ENCODE data around the gene OR5K3.
"Not testable (repeated sequence)": the region's sequence is repeated elsewhere in the genome, so short reads cannot be mapped to it uniquely, and the experiment has no call there.

Gene OR5K3, protein sequence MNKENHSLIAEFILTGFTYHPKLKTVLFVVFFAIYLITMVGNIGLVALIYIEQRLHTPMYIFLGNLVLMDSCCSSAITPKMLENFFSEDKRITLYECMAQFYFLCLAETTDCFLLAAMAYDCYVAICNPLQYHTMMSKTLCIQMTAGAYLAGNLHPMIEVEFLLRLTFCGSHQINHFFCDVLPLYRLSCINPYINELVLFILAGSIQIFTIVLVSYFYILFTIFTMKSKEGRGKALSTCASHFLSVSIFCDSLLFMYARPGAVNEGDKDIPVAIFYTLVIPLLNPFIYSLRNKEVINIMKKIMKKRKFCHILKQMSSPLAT

DNA sequence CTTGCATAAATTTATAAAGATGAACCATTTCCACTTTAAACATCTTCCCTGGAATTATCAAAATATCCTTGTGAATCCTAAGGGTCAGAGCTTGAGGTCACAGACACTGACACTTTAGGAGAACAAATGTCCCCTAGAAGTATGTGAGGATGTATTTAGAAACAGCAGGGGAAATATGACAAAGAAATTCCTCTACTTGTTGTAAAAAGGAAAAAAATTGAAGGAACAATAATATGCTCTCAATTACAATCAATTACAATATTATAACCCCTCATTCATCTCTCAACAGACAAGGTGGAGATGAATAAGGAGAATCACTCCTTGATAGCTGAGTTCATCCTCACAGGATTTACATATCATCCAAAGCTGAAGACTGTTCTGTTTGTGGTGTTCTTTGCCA, at the start of gene OR5K3:
TSS of gene OR5K3 (plus strand) at position 301 of the 400 bp plus-strand sequence. CDS start at position 301, 0 bp downstream.
- no peak for DNase-seq

DNA sequence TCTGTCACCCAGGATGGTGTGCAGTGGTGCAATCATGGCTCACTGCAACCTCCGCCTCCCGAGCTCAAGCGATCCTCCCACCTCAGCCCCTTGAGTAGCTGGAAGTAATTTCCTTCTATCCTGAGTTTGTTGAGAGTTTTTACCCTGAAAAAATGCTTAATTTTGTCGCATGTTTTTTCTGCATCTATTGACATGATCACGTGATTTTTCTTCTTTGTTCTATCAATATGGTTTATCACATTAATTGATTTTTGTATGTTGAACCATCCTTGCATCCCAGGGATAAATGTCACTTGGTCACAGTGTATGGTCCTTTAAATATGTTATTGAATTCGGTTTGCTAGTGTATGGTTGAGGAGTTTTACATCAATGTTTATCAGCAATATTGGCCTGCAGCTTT, 48.7 kb upstream of the OR5K3 start:
- DNase-seq, result no peak

DNA sequence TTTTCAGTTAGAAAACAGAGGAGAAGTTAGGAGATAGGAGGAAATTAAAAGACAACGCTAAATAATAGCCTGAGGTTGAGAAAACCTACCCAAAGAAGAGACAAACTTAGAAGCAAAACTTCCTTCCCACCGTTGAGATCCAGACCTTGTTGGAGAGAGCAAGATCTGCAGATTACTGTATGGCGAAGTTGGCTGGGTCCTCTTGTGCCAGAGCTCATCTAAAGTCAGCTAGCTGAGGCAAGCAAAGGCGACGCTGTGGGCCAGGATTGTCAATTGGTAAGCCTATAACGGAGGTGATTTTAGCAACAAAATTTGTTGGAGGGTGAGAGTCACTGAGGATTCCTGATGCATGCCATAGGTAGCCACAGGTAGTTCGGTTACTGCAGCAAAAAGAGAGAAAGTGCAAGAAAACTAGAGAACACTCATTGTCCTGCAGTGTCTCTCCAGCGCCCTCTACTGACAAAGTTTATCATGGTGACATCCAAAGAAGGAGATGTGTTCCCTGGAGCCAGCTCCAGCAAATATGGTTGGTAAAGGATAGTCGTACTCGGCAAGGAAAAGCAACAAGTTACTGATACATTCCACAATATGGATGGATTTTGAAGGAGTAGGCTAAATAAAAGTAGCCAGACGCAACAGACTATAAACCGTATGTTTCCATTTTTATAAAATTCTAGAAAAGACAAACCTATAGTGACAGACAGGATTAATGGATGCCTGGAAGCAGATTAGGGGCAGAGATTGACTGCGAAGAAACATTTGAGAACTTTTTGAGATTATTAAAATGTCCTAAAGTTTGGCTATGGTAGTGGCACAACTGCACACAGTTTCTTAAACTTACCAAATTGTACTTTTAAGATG, 46.6 kb upstream of the OR5K3 start:
- no peak for DNase-seq

DNA sequence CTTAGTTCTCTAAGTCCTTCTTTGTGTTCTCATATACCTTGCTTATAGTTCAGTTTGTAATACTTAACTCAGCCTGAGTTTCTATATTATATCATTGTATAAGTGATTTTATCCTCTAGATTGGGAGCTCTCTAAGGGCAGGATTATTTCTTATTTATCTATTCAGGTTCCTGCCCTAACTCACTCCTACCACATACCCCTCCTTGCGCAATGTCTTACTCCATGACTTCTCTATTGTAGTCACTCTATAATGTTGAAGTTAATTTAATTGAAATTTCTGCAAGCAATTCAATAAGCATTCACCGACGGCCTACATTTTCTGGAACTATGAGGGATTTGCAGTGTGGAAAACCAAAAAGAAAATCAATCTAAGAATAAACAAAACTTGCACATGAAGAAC, 40.4 kb upstream of the OR5K3 start:
- DNase-seq, result no peak

DNA sequence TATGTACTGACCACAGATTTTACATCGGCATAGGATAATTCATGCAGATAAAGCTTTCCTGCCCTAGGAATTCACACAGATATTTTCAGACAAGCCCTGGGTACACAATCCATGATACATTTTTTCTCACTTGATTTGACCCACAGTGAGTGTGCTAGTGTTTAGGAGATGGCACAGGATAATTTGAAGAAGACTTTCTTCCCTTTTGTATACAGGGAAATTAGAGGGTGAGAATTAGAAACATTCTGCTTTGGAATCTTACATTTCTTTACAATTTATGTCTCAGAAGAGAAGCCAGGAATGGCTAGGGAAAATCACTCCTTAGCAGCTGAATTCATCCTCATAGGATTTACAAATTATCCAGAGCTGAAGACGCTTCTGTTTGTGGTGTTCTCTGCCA, 36.9 kb upstream of the OR5K3 start, which contains the start of gene OR5K4:
TSS of gene OR5K4 (plus strand) at position 301 of the 400 bp plus-strand sequence. CDS start at position 301, 0 bp downstream.
- DNase-seq, result no peak

DNA sequence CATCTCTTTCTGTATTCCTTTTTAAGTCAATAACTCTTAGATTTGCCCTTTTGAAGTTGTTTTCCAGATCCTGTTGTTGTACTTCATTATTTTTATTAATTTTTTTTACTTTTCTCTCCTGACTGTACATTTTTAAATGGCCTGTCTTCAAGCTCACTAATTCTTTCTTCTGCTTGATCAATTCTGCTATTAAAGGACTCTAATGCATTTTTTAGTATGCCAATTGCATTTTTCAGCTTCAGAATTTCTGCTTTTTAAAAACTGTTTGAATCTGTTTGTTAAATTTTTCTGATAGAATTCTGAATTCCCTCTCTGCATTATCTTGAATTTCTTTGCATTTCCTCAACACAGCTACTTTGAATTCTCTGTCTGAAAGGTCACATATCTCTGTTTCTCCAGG, 31.2 kb upstream of the OR5K3 start:
- DNase-seq, result no peak

DNA sequence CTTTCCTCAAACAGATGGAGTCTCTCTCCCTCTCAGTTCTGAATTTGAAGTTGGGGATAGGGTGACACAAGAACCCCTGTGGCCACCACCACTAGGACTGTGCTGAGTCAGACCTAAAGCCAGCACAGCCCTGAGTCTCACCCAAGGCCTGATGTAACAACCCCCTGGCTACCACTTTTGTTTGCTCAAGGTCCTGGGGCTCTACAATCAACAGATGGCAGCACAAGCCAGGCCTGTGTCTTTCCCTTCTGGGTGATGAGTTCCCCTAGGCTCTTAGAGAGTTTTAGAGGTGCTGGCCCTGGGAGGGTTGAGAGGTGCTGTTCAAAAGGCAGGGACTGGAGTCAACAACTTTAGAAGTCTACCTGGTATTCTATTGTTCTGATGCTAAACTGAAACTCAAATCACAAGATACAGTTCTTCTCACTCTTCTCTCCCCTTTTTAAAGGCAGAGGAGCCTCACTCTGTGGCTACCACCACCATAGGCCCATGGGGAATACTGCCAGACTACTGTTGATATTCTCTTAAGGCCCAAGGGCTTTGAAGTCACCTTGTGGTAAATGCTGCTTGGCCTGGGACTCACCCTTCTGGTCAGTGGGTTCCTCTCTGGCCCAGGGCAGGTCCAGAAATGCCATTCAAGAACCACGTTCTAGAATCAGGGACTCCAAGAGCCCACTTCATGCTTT, 30.3 kb upstream of the OR5K3 start:
- no peak for DNase-seq

DNA sequence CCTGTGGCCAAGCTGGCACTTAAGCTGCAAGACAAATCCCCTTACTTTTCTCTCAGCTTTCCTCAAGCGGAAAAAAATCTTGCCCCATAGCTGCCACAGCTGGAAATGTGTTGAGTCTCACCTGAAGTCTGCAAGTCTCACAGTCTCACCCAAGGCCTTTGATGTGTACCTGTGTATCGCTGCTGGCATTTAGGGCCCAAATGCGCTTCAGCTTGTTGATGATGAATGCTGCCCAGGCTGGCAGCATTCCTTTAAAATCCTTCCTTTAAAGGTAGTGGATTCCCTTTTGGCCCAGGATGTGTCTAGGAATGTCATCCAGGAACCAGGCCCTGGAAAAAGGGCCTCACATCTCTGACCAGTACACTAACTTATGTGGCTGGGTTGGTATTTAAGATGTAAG, 29.8 kb upstream of the OR5K3 start:
- no peak for DNase-seq

DNA sequence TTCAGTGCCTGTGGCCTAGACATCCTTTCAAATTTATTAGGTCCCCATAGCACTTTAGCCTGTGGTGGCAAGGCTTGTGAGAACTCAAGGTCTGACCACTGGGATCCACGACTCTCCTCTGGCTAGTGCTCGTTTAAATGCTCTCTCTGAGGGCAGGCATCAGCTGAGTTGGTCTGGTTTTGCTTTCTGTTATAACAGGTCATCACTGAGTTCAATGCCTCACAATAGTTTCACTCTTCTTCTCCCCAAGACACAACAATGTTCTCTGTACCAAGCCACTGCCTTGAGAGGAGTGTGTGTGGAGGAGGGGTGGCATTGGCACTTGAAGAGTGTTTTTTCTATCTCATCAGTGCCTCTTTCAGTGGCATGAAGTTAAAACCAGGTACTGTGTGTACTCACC, 29.2 kb upstream of the OR5K3 start:
- no peak for DNase-seq

DNA sequence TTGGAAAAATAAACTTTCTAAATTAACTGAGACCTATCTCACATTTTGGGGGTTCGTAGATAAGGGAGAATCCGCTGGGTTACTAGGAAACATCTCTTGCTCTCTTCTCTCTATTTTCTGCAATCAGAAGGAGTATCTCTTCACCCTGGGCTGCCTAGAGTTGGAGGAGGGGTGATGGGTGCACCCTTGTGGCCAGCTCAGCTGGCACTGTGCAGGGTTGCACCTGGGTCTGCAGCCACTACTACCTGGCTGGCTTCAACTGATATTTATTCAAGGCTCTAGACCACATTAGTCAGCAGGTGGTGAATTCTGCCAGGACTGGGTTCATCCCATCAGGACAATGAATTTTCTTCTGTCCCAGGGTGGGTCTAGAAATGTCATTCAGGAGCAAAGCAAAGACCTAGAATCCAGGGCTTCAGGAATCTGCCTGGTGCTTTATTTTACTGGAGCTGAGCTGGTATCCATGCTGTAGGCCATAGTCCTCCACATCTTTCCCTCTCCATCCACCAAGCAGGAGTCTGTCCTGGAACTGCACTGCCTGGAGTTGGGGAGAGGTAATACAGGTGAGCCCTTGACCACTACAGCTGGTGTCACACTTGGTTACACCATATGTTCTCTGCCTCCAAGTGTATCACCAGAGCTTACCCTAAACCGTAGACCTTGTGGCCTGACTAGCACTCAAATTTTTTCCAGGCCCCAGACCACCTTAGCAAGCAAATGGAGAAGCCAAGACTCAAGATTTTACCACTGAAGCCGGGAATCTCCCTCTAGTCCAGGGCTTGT, 22.8 kb upstream of the OR5K3 start:
- no peak for DNase-seq

DNA sequence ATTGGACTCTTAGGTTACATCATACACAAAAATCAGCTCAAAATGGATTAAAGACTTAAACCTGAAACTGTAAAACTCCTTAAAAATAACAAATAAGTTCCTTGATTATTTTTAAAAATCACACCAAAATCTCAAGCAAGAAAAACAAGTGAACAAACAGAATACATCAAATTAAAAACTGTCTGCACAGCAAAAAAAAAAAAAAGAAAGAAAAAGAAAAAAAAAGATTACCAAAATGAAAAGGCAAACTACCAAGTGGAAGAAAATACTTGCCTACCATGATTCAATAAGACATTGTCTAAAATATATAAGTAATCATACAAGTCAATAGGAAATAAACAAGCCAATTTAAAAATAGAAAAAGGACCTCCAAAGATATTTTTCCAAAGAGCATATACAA, 19.3 kb upstream of the OR5K3 start:
- no peak for DNase-seq

DNA sequence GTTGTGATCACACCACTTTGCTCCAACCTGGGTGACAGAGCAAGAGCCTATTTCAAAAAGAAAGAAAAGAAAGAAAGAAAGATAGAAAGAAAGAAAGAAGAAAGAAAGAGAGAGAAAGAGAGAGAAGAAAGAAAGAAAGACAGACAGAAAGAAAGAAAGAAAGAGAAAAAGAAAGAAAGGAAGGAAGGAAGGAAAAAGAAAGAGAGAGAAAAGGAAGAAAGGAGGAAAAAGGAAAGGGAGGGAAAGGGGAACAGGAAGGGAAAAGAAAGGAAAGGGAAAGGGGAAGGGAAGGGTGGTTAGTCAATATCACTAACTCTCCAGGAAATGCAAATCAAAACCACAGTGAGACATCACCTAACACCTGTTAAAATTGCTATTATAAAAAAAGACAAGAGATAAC, 18.6 kb upstream of the OR5K3 start:
- no peak for DNase-seq

DNA sequence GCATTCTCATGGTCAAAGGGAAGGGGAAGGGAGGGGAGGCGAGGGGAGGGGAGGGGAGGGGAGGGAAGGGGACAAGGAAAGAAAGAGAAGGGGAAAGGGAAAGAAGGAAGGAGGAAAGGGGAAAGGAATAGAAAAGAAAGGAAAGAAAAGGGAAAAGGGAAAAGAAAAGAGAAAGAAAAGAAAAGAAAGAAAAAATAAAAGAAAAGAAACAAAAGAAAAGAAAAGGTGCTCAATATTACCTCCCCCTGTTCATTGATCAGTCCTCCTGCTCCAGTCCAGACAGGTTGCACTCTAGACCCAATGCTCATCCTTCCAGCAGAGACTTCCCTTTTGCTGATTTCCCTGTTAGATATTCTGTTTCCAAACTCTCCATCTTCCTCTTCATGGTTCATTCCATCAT, 18.0 kb upstream of the OR5K3 start:
- no peak for DNase-seq

DNA sequence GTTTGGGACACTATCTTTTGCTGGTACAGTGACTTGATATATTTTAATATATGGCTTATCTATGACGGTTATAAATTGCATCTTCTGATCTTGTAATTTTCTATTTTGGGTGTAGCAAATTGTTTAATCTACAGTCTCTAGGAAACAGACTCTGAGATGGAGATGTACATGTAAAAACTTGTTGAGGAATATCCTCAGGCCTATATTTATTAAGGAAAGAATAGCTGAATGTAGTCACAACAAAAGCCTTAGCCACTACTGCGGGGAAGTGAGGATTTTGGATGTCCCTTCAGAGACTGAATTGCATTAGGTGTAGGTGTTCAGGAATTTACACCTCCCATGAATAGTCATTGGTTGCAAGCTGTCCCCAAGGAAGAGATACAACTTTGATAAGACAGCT, 13.8 kb upstream of the OR5K3 start:
- no peak for DNase-seq

DNA sequence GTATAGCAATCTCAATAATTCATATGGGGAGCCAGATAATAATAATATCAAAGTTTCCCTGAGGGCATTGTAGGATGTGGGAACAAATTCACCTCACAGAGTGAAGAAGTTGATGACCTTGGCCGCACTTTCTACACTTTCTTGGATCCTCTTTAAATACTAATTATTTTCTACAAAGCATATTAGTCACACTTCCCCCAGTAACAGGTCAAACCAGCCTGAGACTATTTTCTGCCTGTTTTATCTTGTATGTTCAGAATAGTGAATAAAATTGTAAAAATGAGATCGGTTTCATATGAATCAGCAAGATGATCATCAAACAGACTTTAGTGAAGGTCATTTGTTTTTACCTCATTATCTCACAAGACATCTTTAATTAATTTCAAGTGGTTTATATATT, 2.3 kb upstream of the OR5K3 start:
- no peak for DNase-seq

DNA sequence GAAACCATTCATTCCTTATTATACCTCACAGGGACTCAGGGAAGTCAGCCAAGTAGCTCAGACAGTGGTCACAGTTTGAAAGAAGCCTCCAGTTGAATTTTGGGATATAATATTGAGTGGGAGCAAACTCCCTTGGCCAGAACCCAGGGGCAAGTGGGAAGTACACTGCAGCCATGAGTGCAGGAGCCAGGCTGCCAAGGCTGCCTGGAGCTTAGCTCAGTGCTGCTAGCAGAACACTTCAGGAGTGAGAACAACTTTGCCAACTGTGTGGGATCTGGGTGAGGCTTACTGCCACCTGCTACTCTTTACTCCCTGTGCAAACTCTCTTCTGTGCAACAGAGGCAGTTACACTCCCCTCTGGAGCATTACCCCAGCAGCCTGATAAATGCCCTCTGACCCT, 4.6 kb downstream of the OR5K3 start:
- no peak for DNase-seq

DNA sequence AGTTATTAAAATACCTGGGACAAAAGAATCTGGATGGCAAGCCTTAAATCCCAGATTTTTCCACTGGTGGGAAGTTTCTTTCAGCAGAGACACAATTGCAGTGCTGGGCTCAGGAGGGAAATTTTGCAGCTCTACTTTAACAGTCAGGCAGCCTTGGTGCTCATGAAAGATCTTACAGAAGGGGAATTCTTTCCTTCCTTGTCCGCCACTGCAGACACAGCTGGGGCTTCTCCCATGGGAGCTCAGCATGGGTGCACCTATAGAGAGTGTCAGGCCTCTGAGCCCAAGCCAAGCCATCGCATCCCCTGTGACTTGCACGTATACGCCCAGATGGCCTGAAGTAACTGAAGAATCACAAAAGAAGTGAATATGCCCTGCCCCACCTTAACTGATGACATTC, 6.0 kb downstream of the OR5K3 start:
- DNase-seq, result not testable (repeated sequence)

DNA sequence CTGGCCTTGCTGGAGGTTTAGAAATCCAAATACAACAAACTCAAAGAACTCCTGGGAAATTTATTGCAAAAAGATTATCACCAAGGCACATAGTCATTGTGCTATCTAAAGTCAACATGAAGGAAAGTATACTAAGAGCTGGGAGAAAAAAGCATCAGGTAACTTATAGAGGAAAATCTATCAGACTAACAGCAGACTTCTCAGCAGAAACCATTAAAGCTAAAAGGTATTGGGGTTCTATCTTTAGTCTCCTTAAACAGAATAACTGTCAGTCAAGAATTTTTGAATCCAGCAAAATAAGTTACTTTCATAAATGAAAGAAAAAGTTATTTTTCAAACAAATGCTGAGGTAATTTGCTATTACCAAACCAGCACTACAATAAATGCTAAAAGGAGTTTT, 8.0 kb downstream of the OR5K3 start:
- no peak for DNase-seq

DNA sequence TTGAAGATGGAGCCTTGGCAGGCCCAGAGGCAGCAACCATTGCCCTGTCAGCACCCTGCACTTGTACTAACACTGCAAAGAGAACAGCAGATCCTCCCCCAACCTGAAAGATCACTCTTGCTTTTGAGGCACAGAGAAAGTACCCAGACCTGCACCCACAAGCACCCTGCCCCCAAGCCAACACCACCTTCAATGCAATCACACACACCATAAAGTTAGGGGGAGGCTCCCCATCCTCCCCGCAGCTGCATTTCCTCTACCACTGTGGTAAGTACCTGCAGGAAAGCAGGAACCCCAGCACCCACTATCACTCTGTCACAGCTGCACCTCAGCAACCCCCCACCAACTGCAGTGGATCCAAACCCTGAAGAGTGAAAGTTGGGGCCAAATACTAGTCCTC, 12.0 kb downstream of the OR5K3 start:
- no peak for DNase-seq

DNA sequence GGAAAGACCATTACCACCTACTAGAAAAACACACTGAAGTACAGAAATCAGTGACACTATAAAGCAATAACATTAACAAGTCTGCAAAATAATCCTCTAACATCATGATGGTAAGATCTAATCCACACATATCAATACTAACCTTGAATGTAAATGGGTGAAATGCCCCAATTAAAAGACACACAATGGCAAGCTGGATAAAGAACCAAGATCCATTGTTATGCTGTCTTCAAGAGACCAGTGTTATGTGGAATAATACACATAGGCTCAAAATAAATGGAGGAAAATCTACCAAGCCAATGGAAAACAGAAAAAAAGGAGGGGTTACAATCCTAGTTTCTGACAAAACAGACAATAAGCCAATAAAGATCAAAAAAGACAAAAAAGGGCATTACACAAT, 13.5 kb downstream of the OR5K3 start:
- no peak for DNase-seq

DNA sequence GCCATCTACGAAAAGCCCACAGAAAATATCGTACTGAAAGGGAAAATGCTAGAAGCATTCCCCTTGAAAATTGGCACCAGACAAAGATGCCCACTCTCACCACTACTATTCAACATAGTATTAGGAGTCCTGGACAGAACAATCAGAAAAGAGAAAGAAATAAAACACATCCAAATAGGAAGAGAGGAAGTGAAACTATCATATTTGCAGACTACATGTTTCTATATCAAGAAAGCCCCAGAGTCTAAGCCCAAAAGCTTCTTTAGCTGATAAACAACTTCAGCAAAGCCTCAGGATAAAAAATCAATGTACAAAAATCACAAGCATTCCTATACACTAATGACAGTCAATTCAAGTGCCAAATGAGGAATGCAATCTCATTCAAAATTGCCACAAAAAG, 15.6 kb downstream of the OR5K3 start:
- no peak for DNase-seq

DNA sequence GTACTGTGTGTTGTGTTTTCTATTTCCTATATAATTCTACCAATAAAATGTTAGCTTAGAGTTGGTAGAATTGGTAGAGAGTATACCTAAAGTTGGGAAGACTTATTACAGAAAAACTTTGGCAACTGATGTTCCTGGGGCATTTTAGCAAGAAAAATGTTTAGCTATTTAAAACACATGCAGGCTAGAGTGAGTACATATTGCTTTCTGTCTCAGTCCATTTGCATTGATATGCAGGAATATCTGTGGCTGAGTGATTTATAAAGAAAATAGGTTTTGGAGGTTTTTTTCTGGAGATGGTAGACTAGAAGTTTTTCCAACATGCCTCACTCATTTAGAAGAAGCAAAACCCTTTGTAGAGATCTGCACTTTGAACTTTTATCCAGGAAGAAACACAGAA, 42.1 kb downstream of the OR5K3 start:
- DNase-seq, result no peak

DNA sequence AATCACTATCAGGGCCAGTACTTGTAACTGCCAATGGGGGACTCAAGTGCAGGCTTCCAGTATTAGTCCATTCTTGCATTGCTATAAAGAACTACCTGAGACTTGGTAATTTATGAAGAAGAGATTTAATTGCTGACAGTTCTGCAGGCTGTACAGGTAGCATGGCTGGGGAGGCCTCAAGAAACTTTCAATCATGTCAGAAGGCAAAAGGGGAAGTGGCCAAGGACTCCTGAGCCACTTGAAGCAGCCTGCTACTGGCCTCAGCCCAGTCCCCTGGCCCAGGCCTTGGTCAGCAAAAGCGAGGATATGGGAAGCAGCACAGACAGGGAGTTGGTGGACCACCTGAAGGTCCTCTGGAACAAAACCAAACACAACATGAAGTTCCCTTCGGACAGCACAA, 43.3 kb downstream of the OR5K3 start:
- DNase-seq, result no peak

Measured in NCI-H2107 (cell line).